Progenitor cell of endocrine pancreas (in vitro differentiated cells): Measurements from ENCODE around the gene PREP. TPM values are rescaled to one million over a fixed set of nuclear protein-coding genes. Genes with fewer than 3 reads are reported as not detected.

Experiments
- DNase-seq: peaks from one replicate; pipeline ENCODE4 v3.0.0; 2021; ENCODE audit warnings: low spot score; ENCODE audit not compliant: unreplicated experiment
- H3K27ac Mint-ChIP-seq: 2 replicates; pipeline ENCODE4 v1.8.0; 2021; ENCODE audit warnings: mild to moderate bottlenecking, moderate library complexity, mixed read lengths
- H3K27me3 Mint-ChIP-seq: 2 replicates; pipeline ENCODE4 v1.8.0; 2021; ENCODE audit warnings: mixed read lengths
- H3K36me3 Mint-ChIP-seq: 2 replicates; pipeline ENCODE4 v1.8.0; 2022; ENCODE audit warnings: mixed read lengths; ENCODE audit not compliant: insufficient read depth
- H3K4me1 Mint-ChIP-seq: 2 replicates; pipeline ENCODE4 v1.8.0; 2021; ENCODE audit warnings: low read depth, mixed read lengths
- H3K4me3 Mint-ChIP-seq: 2 replicates; pipeline ENCODE4 v1.8.0; 2021; ENCODE audit warnings: low read depth, mild to moderate bottlenecking, moderate library complexity, mixed read lengths
- H3K9me3 Mint-ChIP-seq: 2 replicates; pipeline ENCODE4 v1.8.0; 2021; ENCODE audit warnings: low read depth, mixed read lengths
- total RNA-seq: library from RNA; stranded (reverse); gene quantifications from 2 replicates; pipeline ENCODE4 v1.2.1, GENCODE V29; 2021
- TF ChIP-seq, protein P1 (sequence below): fragments of 200-600 bp; sonication (generic); IDR thresholded peaks from one replicate; pipeline ENCODE4 v1.5.0; 2021; ENCODE audit warnings: antibody characterized with exemption, mild to moderate bottlenecking; ENCODE audit not compliant: unreplicated experiment

Gene PREP
- total RNA-seq, 1 donor from 2014 or later, result 43.3 TPM

DNA sequence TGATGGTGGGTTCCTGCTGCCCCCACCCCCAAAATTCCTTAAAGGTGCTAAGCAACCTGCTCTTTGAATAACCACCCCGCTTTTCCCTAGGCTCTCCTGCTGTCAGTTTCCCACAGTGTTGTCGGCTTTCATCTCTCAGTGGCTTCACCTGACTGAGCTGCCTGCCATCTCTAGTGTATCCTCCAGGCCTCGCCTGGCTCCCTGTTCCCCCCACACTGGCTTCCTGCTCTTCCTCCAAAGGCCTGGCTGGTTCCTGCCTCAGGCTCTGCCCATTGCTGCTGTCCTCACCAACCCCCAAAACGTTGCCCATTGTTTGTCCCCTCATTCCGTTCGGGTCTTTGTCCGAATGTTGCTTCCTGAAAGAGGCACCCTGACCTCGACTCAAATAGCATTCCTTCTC is 129.3 kb downstream of the PREP start:
- no peak for DNase-seq
- H3K4me1 Mint-ChIP-seq, result peaks cover 14% of the 10 kb centered on the region
- no peaks in the 10 kb centered on the region for H3K27me3 Mint-ChIP-seq
- H3K27ac Mint-ChIP-seq, result peak overlapping the region; percentile 90
- peaks cover 24% of the 10 kb centered on the region for H3K36me3 Mint-ChIP-seq
- TF ChIP-seq, protein P1, sequence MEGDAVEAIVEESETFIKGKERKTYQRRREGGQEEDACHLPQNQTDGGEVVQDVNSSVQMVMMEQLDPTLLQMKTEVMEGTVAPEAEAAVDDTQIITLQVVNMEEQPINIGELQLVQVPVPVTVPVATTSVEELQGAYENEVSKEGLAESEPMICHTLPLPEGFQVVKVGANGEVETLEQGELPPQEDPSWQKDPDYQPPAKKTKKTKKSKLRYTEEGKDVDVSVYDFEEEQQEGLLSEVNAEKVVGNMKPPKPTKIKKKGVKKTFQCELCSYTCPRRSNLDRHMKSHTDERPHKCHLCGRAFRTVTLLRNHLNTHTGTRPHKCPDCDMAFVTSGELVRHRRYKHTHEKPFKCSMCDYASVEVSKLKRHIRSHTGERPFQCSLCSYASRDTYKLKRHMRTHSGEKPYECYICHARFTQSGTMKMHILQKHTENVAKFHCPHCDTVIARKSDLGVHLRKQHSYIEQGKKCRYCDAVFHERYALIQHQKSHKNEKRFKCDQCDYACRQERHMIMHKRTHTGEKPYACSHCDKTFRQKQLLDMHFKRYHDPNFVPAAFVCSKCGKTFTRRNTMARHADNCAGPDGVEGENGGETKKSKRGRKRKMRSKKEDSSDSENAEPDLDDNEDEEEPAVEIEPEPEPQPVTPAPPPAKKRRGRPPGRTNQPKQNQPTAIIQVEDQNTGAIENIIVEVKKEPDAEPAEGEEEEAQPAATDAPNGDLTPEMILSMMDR, result no peak
- H3K4me3 Mint-ChIP-seq, result no peak overlapping the region
- no peaks in the 10 kb centered on the region for H3K9me3 Mint-ChIP-seq

DNA sequence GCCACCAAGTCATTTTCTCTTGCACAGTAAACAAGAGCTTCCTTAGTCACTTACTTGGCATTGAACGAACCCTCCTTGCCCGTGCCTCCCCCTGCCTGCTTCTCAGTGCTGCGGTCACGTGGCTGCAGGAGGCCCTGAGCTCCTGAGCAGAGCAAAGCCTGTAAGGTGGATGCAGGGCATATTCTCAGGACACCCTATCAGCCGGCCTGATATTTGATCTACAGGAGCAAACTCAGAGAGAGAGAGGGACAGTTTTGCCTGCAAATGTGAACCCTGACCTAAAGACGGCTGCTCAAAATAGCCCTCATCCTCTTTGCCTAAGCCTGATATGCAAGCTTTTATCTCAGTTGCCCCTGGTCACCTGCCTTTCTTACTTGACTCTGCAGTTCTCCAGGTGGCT is 130.1 kb downstream of the PREP start:
- TF ChIP-seq, protein P1, result no peak
- DNase-seq, result no peak
- peaks cover 14% of the 10 kb centered on the region for H3K4me1 Mint-ChIP-seq
- H3K27me3 Mint-ChIP-seq, result no peaks in the 10 kb centered on the region
- no peaks in the 10 kb centered on the region for H3K9me3 Mint-ChIP-seq
- H3K36me3 Mint-ChIP-seq, result peaks cover 21% of the 10 kb centered on the region
- peak overlapping the region; percentile 35 for H3K27ac Mint-ChIP-seq
- no peak overlapping the region for H3K4me3 Mint-ChIP-seq

DNA sequence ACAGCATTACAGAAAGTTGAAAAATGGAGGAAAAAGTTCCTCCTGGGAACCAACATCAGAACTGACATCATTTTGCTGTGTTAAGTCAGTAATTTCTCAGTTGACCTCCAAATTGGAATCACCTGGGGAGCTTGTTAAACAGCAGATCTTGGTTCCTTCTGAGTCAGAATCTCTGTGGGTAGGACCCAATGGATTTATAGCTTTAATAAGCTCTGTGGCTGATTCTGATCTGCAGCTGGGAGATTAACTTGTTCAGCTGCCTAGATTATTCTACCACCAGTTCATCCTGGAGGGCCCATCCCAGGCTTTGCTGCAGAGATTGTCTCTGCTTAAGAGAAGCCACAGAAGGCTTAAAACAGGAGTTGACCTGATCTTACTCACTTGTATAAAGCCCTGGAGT is 132.4 kb downstream of the PREP start:
- H3K27me3 Mint-ChIP-seq, result no peaks in the 10 kb centered on the region
- H3K4me3 Mint-ChIP-seq, result no peak overlapping the region
- peaks cover 6% of the 10 kb centered on the region for H3K9me3 Mint-ChIP-seq
- no peak overlapping the region for H3K27ac Mint-ChIP-seq
- H3K4me1 Mint-ChIP-seq, result peaks cover 14% of the 10 kb centered on the region
- H3K36me3 Mint-ChIP-seq, result peaks cover 2% of the 10 kb centered on the region
- no peak for DNase-seq
- TF ChIP-seq, protein P1, result no peak

- no peaks in the 10 kb centered on the region for H3K36me3 Mint-ChIP-seq
- TF ChIP-seq, protein P1, result no peak
- DNase-seq, result no peak
- peaks cover 14% of the 10 kb centered on the region for H3K4me1 Mint-ChIP-seq
- peaks cover 6% of the 10 kb centered on the region for H3K9me3 Mint-ChIP-seq
- H3K4me3 Mint-ChIP-seq, result no peak overlapping the region
- no peak overlapping the region for H3K27ac Mint-ChIP-seq
- H3K27me3 Mint-ChIP-seq, result no peaks in the 10 kb centered on the region
Measured at GRCh38 chr6:105269390-105269789, 133.5 kb downstream of the PREP start.

DNA sequence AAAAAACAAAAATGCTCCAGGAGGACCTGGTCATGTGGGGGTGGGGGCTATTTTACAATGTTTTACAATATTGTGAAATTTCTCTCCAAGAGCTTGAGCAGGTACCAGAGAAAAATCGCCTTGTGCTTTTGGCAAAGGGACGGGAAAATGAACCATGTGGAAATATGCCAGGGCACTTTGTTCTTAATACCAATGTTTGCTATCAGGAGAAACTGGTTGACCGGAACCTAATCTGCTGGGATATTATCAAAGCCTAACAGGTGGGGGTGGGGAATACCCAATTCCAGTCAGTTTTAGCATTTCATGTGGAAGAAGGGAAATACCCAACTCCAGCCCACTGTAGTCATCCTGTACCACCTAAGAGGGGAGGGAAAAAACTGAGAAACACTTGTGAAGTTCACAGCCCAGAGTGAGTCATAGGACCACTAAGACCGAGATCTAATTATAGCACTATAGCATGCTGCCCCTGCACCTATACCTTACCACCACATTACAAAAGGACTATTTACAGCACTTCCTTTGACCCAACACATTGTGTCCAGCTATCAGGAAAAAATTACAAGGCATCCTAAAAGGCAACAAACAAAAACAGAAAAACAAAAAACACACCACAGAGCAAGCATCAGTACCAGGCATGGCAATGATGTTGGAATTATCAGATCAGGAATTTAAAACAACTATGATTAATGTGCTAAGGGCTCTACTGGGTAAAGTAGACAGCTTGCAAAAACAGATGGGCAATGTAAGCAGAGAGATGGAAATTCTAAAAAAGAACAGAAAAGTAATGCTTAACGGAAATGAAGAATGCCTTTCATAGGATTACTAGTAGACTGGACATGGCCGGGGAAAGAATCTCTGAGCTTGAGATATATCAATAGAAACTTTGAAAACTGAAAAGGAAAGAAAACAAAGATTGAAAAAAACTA is 138.9 kb downstream of the PREP start:
- Mint-ChIP-seq H3K36me3 (no peaks in the 10 kb centered on the region), H3K4me3 (no peak overlapping the region), H3K9me3 (peaks cover 6% of the 10 kb centered on the region), H3K27me3 (peaks cover 3% of the 10 kb centered on the region), H3K4me1 (peaks cover 7% of the 10 kb centered on the region), H3K27ac (no peak overlapping the region)
- DNase-seq, result no peak
- TF ChIP-seq, protein P1, result no peak
